ENCODE data around the gene ADGRE1. TPM values are rescaled to one million over a fixed set of nuclear protein-coding genes. Genes with fewer than 3 reads are reported as not detected.

ADGRE1 gene
- total and polyA plus RNA-seq, 2 of the 8 experiments (the other 6 are each of a cell fraction or from before 2014, with no cell fraction given) = not detected

GRCh38 chr19:6864325-6864940 is 22.9 kb upstream of the ADGRE1 start:
- POLR2A ChIA-PET (ENCODE audit: partially characterized antibody) = interaction anchor here (1.2 kb wide), 1 partner anchor 348 kb away, joined by 3 read pairs; no protein-coding TSS in a partner anchor
- no peak overlapping the region for H3K4me2 ChIP-seq (ENCODE audit: insufficient read depth in 1 of 2, low read depth in 2 of 2, low read length in 2 of 2)

More at GRCh38 chr19:6864325-6864940, 22.9 kb upstream of the ADGRE1 start:
- Histone ChIP-seq H3K4me1 (replicated peaks in 1 of 4; ENCODE audit: control insufficient read depth in 3 of 4, insufficient read depth in 4 of 4, low read length in 3 of 4) (no peaks in the 10 kb centered on the region), H3K9ac (replicated peaks in 1 of 4; ENCODE audit: extremely low read depth in 1 of 4, low read depth in 3 of 4, low read length in 3 of 4) (no peak overlapping the region), H4K8ac (ENCODE audit: extremely low read depth, insufficient read depth, low read length) (no peak overlapping the region), H3K23ac (ENCODE audit: insufficient read length) (no peak overlapping the region), H3K4me3 (ENCODE audit: extremely low read depth in 1 of 4, insufficient read depth in 2 of 4, low read depth in 3 of 4, low read length in 4 of 4) (no peak overlapping the region), H3K4ac (replicated peaks; ENCODE audit: insufficient read length, low read depth, low read length) (no peak overlapping the region), H4K91ac (replicated peaks; ENCODE audit: insufficient read length, low read length) (no peak overlapping the region), H3K56ac (replicated peaks; ENCODE audit: insufficient read length, low read depth, low read length) (no peak overlapping the region), H2BK120ac (replicated peaks; ENCODE audit: low read depth, low read length) (no peak overlapping the region), H2BK5ac (ENCODE audit: low read depth, low read length) (no peak overlapping the region), H2AFZ (ENCODE audit: low read length) (no peak overlapping the region), H3K23me2 (ENCODE audit: low read depth, low read length) (no peaks in the 10 kb centered on the region), H2BK15ac (ENCODE audit: low read length) (no peak overlapping the region), H2BK12ac (ENCODE audit: low read depth, low read length) (no peak overlapping the region), H3K27ac (ENCODE audit: low read depth, low read length) (no peak overlapping the region), H3K36me3 (ENCODE audit: control insufficient read depth in 2 of 4, insufficient read depth in 4 of 4, low read length in 3 of 4) (no peaks in the 10 kb centered on the region), H4K5ac (ENCODE audit: insufficient read length, low read depth, low read length) (no peak overlapping the region), H2AK5ac (ENCODE audit: low read depth, low read length) (no peak overlapping the region), H3K79me2 (ENCODE audit: control insufficient read depth in 1 of 2, insufficient read depth in 2 of 2, low read length in 2 of 2) (no peaks in the 10 kb centered on the region), H3K27me3 (replicated peaks in 1 of 4; ENCODE audit: control insufficient read depth in 3 of 4, extremely low read depth in 1 of 4, insufficient read depth in 3 of 4, low read length in 3 of 4) (no peaks in the 10 kb centered on the region), H2BK20ac (ENCODE audit: low read length) (no peak overlapping the region), H4K20me1 (replicated peaks in 1 of 2; ENCODE audit: control insufficient read depth in 1 of 2, insufficient read depth in 2 of 2, low read length in 2 of 2) (no peaks in the 10 kb centered on the region), H3K14ac (ENCODE audit: insufficient read length) (no peak overlapping the region), H3K18ac (ENCODE audit: extremely low read depth, low read length) (no peak overlapping the region), H3K79me1 (ENCODE audit: low read depth, low read length) (no peaks in the 10 kb centered on the region), H3K9me3 (ENCODE audit: insufficient read depth in 2 of 2, low read depth in 1 of 2, low read length in 1 of 2) (peaks cover 0 to 27% of the 10 kb centered on the region in 2 experiments; a peak in 2 of 4 replicates)
- no peak for DNase-seq (ENCODE audit: low read depth in 1 of 2, low spot score in 2 of 2)
- TF ChIP-seq SUZ12 (IDR thresholded peaks at IDR 0.05; ENCODE audit: low read length) (no peak), SP4 (IDR thresholded peaks at IDR 0.05; ENCODE audit: low read length) (no peak), EP300 (IDR thresholded peaks at IDR 0.05; ENCODE audit: borderline replicate concordance in 1 of 2, low read depth in 2 of 2, low read length in 2 of 2) (no peak), TCF12 (IDR thresholded peaks at IDR 0.05; ENCODE audit: low read depth, low read length) (no peak), TBP (IDR thresholded peaks at IDR 0.05; ENCODE audit: low read depth, low read length) (no peak), BRCA1 (IDR thresholded peaks at IDR 0.05; ENCODE audit: low read depth, low read length) (no peak), MAFK (IDR thresholded peaks at IDR 0.05; ENCODE audit: low read depth, low read length) (no peak), CREB1 (IDR thresholded peaks at IDR 0.05) (no peak), RAD21 (IDR thresholded peaks at IDR 0.05 in 1 of 2, conservative IDR thresholded peaks at IDR 0.05 in 1 of 2; ENCODE audit: low read depth in 2 of 2, low read length in 2 of 2) (no peak), NANOG (IDR thresholded peaks at IDR 0.05; ENCODE audit: insufficient read depth, low read depth, low read length, poor library complexity, severe bottlenecking) (no peak)
- FAIRE-seq = no peak
- CTCF ChIA-PET (ENCODE audit: partially characterized antibody) = interaction anchor here (0.6 to 3.8 kb wide), 29 partner anchors 11 to 738 kb away, joined by 3 to 28 read pairs (median 4); partner anchors contain the start of genes GPR108, TRIP10 and VAV1
- 77% methylated on average over 9 of the region's 9 CpGs; no CpG with 5 or more reads in 1 of the 2 experiments for WGBS, 2 experiments (ENCODE audit: extremely low coverage in 1 of 2, insufficient coverage in 1 of 2, insufficient read length in 1 of 2, insufficient replicate concordance in 2 of 2, low coverage in 1 of 2, low lambda C conversion rate in 2 of 2, missing lambda C conversion rate in 1 of 2)

All from H1 (cell line).